ENCODE measurements around the gene TSPAN13.
"Not testable (repeated sequence)": the region's sequence is repeated elsewhere in the genome, so short reads cannot be mapped to it uniquely, and the experiment has no call there.

The TSPAN13 gene

DNA sequence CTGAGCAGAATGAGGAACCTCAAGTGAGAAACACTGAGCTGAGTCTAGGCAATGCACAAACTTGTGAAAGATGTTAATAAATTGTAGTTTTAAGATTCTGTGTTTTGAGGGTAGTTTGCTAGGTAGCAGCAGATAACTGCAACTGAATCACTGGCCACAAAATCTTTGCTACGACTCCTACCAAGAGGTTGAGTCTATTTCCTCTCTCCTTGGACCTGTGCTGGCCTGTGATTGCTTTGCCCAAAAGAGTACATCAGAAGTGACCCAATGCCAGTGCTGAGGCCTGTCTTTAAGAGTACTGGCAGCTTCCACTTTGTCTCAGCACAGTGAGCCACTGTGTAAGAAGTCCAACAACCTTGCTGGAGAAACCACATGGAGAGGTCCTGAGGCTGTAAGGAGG is 11.9 kb upstream of the TSPAN13 start:
- no peak for DNase-seq

DNA sequence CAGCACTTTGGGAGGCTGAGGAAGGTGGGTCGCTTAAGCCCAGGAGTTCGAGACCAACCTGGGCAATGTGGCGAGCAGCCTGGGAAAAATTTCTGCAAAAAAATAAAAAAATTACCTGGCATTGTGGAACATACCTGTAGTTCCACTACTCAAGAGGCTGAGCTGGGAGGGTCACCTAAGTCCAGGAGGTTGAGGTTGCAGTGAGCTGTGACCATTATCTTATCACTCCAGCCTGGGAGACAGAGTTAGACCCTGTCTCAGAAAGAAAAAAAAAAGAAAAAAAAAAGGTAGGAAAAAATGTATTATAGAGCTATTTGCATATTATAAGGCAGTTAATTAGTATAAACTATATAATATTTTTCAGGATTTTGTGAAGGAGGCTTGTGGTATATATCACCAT is 11.0 kb upstream of the TSPAN13 start:
- no peak for DNase-seq

DNA sequence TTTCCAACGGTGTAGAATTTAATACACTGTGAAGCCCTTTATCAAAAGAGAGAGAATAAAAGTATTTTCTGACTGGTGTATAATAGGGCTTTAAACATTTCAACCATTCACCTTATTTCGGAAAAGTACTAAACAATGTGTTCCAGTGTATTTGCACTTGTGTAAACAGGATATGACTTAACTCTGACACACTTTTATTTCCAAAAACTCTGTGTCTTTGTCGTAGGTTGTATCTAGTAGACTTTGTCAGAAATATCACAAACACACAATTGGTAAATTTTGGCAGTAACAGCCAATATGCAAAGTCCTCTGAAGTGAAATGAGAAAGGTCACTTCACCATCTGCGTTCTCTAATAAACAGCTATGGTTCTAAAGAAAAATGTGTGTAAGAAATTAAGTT is 10.3 kb upstream of the TSPAN13 start:
- no peak for DNase-seq

DNA sequence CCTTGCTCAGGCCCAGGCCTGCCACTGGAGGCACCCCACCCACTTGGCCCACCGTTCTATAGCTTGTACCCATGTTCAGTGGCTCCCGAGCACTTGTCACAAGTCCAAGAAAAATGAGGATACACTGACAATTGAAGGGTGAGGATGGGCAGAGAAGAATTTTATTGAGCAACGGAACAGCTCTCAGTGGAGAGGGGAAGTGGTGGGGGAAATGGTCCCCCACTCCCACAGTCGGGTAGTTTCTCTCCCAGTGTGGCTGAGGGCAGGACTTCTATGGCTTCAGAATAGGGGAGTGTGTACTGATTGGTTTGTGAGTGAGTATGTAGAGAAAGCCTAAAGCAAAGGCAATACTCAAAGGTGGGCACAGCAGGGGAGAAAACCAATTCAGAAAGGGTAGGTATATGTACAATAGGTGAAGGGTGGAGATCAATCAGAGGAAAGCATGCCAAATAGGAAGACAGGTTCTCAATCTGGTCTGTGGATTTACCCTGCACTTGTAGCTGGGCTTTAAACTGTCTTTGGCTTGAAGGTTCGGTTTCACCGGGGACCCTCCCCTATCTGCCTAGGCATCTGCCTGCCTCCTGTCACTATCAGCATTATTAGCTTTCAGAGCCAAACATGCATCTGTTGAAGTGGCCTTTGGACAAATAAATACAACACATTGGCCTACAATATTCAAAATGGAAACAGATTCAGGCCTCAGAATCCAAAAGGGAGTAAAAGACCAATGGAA is 8.9 kb upstream of the TSPAN13 start:
- no peak for DNase-seq

DNA sequence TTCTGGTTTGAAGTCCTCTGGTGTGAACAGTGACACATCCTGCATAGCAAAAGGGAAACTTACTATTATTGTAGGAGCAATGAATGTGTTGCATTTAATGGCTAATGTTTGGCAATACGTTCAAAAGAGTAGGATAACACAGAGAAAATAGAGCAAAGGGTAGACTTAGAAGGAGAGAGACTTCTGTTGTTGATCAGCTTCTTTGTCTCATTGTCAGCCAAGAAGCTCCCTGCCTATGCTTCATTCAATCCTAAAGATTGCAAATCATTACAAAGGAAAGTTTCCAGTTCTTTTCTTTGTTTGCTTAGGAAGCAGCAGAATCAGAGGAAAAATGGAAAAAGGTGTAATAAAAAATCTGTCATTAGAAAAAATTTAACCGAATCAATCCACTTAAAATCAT is 7.9 kb upstream of the TSPAN13 start:
- DNase-seq, result no peak

DNA sequence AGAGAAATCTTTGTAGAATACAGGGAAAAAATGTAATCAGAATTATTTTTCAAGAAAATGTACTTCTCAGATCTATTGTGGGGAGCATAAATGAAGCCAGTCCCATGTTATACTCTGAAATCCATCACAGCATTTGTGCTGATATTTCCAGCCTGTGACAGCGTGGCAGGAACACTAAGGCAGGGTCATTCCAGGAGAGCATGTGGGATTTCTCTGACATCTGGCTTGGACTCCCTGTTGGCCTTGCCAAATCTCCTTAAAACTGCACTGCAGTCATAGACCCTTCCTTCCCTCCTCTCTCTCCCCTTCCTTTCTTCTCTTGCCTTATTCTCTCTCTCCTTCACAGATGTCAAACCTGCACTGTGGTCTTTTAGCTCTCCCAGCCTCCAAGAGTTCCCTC is 6.5 kb upstream of the TSPAN13 start:
- no peak for DNase-seq

DNA sequence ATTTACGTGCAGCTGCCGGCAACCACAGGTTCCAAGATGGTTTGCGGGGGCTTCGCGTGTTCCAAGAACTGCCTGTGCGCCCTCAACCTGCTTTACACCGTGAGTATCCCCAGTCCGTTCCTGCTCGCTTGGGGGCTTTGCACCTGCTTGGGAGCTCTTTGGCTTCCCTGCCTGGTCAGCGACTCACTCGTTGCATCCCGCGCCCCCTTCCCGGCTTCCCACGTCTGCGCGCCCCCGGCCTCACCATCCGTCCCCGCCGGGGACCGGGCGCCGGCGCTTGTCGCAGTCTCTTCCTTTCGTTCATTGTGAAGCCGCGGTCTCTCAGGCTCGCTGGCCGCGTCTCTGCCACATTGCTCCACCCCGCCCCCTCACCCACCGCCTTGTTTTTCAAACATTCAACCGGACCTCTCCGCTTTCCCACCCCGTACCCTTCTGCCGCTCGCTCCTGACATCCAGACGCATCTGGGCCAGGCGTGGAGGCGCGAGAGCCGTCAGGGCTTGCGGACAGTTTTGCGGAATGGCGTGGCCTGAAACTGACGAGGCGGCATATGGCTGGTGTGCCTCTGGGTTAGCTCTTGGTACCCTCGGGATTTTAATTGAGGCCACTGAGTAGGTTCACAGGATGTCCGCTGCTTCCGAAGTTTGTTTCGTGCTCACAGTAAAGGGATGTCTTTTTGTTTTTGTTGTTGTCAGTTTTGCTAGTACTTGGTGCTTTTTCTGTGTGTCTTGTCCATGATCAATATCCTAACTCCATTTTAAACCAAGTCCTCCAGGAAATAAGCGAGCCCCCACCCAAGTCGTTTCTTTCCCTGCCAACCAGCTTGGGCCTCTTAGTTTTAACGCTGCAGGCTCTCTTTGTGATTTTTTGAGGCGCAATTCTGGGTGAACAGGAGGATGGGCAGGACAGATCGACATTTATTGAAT is 639 bp downstream of the TSPAN13 start:
- DNase-seq, result no peak

DNA sequence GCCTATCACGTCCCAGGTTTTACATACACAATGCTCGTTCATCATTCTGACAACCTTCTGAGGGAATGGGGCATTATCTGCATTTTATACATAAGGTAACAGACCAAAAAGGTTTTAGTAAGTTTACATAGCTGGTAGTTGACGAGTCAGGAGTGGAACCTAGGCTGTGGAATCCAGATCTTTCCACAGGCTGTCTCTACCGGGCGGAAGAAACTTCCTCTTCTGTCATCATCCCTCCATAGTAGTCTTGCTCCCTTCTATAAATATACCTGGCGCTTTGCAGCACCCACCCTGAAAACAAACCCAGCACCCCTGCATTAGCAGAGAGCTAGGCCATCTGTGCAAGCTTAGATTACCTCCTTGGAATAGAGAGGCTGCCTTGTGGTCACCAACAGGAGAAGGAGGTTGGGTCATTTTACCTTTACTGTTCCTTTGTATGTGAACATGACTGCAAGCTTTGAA is 1.3 kb downstream of the TSPAN13 start:
- no peak for DNase-seq

DNA sequence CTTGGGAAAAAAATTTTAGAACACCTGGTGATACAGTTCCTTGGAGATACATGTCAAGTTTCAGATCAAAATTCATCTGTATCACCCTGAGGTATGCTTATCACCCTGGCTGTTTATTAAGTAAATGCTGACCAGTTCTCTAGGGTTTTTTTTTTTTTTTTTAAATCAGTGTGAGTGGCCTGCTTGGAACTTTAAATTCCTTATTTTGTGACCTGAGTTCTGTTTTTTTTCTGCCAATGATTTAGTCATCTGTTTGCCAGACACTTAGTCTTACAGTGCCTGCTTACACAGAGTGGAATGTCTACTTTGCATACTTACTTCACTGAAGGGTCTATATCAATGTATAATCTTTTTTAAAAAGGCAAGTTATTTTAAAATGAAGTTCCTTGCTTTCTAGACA is 1.8 kb downstream of the TSPAN13 start:
- DNase-seq, result no peak

DNA sequence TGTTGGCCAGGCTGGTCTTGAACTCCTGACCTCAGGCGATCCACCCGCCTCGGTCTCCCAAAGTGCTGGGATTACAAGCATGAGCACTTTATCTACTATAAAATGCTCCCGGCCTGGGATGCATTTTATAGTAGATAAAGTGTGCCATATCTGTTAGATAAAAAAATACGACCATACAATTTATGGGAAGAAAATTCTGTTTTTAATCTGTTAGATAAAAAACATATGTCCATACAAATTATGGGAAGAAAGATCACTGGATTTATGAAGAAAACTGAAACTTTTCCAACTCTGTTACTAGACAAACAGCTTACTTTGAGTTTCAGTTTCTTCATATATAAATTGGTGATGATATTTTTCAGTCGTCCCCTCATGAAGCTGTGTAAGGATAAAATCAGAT is 4.5 kb downstream of the TSPAN13 start:
- DNase-seq, result no peak

DNA sequence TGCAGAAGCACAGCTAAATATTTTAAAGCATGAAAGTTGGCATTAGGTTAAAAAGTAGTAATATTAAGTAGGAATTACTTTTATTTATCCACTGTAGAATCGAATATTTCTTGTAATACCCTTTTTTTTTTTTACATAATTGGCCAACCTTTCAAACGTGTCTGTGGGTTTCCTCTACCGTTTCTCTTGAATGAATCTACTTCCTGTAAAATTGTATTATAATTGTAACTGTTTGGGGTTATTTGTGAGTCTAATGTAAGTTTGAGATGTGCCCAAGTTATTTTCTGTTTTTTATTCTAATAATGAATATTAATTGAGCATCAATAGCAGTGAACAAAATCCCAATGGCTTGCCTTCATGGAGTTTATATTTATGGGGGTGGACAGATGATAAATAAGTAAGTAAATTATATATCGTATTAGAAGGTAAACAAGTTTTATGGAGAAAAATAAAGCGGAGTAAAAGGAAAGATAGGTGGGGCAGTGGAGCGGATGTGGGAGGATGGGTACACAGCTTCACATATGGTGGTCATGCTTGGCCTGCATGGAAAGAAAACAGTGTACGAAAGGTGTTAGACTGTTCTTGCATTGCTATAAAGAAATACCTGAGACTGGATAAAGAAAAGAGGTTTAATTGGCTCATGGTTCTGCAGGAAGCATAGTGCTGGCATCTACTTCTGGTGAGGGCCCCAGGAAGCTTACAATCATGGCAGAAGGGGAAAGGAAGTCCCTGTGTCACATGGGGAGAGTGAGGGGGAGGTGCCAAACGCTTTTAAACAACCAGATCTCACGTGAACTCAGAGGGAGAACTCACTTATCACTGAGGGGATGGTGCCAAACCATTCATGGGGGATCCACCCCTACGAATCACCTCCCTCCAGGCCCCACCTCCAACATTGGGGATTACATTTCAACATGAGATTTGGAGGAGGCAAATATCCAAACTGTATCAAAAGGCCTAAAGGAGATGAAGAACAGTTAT is 5.4 kb downstream of the TSPAN13 start:
- DNase-seq, result no peak

DNA sequence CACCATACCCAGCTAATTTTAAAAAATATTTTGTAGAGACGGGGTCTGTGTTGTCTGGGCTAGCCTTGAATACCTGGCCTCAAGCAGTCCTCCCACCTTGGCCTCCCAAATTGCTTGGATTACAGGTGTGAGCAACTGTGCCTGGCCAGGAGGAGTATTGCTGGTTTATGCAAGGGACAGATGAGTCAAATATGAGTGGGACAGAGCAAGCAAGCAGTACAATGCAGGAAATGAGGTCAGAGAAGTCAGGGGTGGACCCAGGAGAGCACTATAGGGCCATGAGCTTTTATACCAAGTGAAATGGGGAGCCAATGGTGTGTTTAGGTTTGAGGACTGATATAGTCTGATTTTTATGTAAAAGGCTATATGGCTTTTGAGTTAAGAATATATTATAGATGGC is 6.3 kb downstream of the TSPAN13 start:
- DNase-seq, result no peak

DNA sequence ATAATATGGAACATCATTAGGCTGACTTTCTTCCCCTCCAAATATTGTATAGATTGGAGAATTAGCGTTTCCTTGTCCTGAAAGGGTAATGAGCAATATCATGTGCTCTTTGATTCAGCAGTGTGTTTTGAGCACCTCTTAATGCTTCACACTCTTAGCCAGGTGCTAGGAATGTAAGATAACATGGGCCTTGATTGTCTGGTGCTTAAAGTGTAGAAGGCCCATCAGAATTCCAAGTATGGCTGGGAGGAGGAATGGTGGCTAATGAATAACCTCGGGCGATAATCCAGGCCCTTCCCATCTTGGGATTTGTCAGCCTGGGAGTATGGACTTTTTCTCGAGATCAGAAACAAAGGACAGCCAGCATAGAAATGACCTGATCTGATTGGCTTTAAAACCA is 8.6 kb downstream of the TSPAN13 start:
- DNase-seq, result no peak

DNA sequence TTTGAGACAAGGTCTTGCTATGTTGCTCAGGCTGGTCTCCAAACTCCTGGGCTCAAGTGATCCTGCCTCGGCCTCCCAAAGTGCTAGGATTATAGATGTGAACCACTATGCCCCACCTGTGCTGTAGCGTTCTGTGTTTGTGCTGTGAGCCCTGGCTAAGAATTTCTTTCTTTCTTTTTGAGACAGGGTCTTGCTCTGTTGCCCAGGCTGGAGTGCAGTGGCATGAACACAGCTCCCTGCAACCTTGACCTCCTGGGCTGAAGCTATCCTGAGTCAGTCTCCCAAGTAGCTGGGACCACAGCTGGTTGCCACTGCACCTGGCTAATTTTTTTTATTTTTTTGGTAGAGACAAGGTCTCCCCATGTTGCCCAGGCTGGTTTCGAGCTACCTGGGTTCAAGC is 11.4 kb downstream of the TSPAN13 start:
- no peak for DNase-seq

DNA sequence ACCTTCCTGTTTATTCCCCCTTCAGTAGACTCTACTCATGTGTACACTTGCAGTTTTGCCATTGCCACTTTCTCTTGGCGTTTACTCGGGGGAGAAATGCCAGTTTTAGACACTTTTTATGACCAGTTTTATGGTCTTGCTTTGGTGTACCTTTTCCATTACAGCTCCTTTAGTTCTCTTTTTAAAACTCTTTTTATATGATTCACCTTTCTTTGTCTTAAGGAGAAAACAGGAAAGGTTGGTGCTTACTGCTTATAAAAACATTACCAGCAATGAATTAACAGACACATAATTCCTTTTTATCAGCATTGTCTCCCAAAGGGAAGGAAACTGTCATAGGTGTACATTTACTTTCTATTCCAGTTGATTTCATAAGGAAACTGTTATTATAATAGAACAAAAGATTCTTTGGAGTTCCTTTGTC is 11.9 kb downstream of the TSPAN13 start:
- DNase-seq, result no peak

DNA sequence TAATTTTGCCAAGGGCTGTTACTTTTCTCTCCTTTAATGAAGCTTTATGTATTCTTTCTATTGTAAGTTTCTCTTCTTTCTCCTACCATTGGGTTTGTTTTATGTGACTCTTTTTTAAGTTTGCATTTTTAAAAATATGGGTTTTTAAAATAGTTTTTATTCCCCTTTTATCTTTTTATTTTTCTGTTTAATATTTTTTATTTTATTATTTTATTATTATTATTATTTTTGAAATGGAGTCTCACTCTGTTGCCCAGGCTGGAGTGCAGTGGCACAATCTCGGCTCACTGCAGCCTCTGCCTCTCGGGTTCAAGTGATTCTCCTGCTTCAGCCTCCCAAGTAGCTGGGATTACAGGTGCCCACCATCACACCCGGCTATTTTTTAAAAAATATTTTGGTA is 16.4 kb downstream of the TSPAN13 start:
- DNase-seq, result not testable (repeated sequence)

DNA sequence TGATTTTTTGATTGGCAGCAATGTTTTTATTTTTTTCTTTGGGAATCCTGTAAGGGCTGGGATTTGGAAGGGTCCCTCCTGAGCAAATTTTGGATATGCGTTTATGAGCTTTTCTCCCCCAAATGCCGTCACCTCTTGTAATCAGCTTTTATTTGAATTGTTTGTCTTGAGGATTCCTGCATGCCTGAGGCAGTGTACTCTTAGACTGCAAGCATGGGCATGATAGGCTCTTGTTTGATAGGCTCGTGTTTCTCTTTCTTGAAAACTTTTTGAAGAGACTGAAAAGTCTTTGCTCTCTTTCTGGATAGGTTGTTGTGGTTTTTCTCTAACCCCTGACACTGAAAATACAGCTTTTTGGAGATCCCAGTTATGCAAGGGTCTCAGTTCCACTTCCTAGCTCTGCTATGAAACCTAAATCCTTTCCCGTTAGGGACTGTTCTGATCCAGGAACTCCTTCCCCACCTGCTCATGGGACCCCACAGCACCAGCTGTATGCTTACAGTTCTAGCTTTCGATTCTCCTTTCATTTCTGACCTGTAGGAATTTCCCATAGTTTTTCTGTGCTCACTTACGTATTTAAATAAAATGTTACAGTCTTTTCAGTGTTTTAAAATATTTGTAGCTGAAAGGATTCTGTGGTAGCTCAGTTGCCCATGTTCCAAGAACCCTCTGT is 17.2 kb downstream of the TSPAN13 start:
- no peak for DNase-seq

DNA sequence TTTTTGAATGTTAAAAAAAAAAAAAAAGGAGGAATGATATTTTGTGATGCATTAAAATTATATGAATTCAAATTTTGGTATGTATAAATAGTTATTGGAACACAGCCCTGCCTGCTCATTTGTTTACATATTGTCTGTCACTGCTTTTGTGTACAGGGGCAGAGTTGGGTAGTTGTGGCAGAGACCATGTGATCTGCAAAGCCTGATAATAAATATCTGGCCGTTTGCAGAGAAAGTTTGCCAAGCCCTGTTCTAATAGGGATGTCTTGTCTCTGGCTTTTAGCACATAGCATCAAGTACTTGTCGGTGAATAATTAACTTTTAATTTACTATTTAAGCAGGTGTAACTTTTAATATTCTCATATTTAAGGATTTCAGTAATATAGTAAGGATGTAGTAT is 19.8 kb downstream of the TSPAN13 start:
- DNase-seq, result no peak

DNA sequence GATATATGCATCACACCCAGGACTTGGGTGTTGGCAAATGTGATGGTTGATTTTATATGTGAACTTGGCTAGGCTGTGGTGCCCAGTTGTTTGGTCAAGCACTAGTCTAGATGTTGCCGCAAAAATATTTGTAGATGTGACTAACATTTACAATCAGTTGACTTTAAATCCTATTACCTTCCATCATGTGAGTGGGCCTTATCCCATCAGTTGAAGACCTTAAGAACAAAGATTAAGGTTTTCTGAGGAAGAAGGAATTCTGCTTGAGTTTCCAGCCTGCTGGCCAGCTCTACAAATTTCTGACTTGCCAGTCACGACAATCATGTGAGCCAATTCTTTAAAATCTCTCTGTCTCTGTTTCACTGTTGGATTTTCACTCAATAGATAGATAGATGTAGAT is 20.3 kb downstream of the TSPAN13 start:
- DNase-seq, result no peak

DNA sequence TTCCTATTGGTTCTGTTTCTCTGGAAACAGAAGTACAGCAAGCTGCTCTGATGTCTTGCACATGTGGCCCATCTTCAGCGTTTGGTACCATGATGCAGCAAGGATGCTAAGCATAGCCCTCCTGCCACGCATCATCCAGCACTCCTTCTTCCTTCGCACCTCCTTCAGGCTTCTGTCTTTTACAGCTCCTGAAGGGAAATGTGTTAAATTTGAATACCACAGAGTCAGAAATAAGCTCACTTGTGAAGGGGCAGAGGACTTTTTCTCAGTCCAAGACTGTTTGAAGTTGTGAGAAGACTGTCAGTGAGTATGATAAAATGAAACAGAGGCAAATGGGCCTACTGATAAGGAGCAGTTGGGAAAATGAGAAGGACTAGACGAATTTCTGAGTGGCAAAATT is 20.7 kb downstream of the TSPAN13 start:
- DNase-seq, result no peak

DNA sequence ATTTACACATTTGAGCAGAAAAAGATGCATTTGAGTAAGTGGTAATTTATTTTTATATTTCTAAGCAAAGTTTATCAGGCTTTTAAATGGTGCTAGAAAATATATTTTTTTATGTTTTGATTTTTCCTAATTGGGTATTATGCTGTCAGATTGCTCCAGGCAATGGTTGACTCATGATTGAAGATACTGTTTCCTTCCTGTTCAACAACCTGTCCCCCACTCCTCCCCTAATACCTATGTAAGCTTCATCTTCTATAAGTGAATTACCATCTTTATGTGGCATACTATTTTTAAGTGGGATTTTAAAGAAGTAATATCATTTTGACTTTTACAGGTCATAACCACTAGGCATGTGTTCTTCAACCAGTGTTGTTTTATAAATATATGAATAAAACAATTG is 21.4 kb downstream of the TSPAN13 start:
- no peak for DNase-seq

DNA sequence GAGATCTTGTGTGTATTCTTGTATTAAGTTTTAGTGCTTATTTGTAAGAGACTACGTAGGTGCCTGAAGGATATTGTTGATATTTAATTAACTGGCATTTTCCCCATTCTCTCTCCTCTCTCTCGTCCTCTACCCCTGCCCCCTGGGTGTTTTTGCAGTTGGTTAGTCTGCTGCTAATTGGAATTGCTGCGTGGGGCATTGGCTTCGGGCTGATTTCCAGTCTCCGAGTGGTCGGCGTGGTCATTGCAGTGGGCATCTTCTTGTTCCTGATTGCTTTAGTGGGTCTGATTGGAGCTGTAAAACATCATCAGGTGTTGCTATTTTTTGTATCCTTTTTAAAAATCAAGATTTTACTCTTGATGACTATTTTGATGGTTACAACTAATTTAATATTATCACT is 22.5 kb downstream of the TSPAN13 start:
- no peak for DNase-seq
